Activated naive CD4-positive, alpha-beta T cell treated with anti-CD3 and anti-CD28 coated beads, Interleukin-2, amount 50 U/mL, for 72 hours (primary cell): ENCODE data around the gene CCDC6. TPM values are rescaled to one million over a fixed set of nuclear protein-coding genes. Genes with fewer than 3 reads are reported as not detected.
"Not testable (repeated sequence)": the region's sequence is repeated elsewhere in the genome, so short reads cannot be mapped to it uniquely, and the experiment has no call there.

ENCODE experiments used
- ATAC-seq, 2 donors: fragments of 150-1000 bp; cut with Tn5 transposase; 2 replicates each; pipeline ENCODE4 v1.10.0; 2021; ENCODE audit warnings: mild to moderate bottlenecking in 2 of 2, moderate library complexity in 2 of 2
- DNase-seq, 2 donors: peaks; one replicate each; pipeline ENCODE4 v3.0.0; 2021 to 2022; ENCODE audit warnings: low spot score in 2 of 2
- H3K27ac Mint-ChIP-seq, 2 donors: one replicate each; pipeline ENCODE4 v1.8.0; 2022; ENCODE audit warnings: mild to moderate bottlenecking in 2 of 2, mixed read lengths in 2 of 2
- H3K36me3 Mint-ChIP-seq, 2 donors: one replicate each; pipeline ENCODE4 v1.8.0; 2022; ENCODE audit warnings: mixed read lengths in 2 of 2
- H3K9me3 Mint-ChIP-seq, 2 donors: one replicate each; pipeline ENCODE4 v1.8.0; 2022; ENCODE audit warnings: mixed read lengths in 2 of 2
- total RNA-seq, 2 donors: library from RNA; stranded (reverse); gene quantifications; one replicate each; pipeline ENCODE4 v1.2.3, GENCODE V29; 2022

The CCDC6 gene
- total RNA-seq, 2 donors from 2014 or later = 28.9 to 66.0 TPM

DNA sequence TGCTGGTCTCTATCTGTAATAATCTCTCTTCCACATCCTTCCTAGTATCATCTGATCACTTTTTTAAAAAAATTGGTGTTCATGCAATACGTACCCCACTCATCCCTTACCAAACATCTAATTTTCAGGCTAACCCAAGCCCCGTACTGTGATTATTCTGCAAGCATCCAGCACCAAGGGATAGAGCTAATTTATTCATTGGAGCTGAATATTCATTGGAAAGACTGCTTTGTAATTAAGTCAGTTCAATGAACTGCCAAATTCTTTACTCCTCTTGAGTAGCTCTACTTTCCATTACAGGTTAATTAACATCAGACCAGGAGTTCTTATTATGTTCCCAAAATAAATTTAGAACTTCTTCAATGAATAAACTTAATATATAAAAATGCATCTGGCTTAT is 86.7 kb downstream of the CCDC6 start:
- ATAC-seq (no peak), DNase-seq (no peak)
- peaks cover 4 to 21% of the 10 kb centered on the region in 2 donors for H3K36me3 Mint-ChIP-seq
- no peaks in the 10 kb centered on the region for H3K9me3 Mint-ChIP-seq
- peak overlapping the region in 1 of 2 donors; percentile 12 for H3K27ac Mint-ChIP-seq

DNA sequence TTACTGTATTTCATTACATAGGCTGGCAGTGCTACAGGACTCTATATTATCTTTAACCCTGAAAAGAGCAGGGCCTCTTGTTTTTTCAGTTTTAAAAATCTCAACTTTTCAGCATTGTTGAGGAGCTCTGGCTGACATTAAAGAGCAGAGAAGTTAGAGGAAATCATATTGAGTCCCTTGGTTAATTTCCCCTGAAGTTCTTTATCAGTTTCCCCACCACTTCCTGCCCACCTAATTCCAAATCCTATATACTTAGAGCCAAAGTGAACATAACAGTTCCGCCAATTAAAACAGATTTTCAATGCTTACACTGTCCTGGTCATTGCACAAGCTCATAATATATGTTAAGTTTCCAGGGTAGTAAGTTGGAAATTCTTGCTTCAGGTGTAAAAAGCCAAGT is 87.1 kb downstream of the CCDC6 start:
- peak in 1 of 2 donors; percentile 38 for ATAC-seq
- peak overlapping the region in 1 of 2 donors; percentile 12 for H3K27ac Mint-ChIP-seq
- no peaks in the 10 kb centered on the region for H3K9me3 Mint-ChIP-seq
- no peak for DNase-seq
- peaks cover 1 to 17% of the 10 kb centered on the region in 2 donors for H3K36me3 Mint-ChIP-seq

- no peak for DNase-seq
- Mint-ChIP-seq H3K27ac (peak overlapping the region in 1 of 2 donors; percentile 81), H3K36me3 (peaks cover 0 to 15% of the 10 kb centered on the region in 2 donors), H3K9me3 (no peaks in the 10 kb centered on the region)
- ATAC-seq = no peak
These were observed 88.6 kb downstream of the CCDC6 start for GRCh38 chr10:59817773-59818172.

DNA sequence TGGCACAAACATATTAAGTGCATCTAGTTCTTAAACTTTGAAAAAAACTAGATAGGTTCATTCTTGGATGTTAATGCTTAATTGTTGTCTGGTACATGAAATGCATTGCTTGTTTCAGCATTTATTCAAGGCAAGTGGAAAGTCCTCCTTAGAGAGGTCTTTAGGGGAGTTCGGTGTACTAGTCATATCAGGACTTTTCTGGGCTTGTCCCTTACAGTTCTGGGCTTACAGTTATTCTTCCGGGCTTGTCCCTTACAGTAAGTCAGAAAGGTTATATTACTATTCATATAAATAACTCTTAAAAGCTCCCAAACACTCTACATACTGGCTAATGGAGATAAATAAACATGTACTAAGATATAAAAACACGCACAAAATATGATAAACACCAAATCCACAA is 91.5 kb downstream of the CCDC6 start:
- Mint-ChIP-seq H3K27ac (no peak overlapping the region), H3K36me3 (peaks cover 6 to 21% of the 10 kb centered on the region in 2 donors), H3K9me3 (no peaks in the 10 kb centered on the region)
- no peak for DNase-seq
- ATAC-seq = peak in 1 of 2 donors; percentile 62

GRCh38 chr10:59812519-59813122 is 93.7 kb downstream of the CCDC6 start:
- no peak for DNase-seq
- Mint-ChIP-seq H3K27ac (no peak overlapping the region), H3K36me3 (peaks cover 11 to 18% of the 10 kb centered on the region in 2 donors), H3K9me3 (no peaks in the 10 kb centered on the region)
- ATAC-seq = no peak

DNA sequence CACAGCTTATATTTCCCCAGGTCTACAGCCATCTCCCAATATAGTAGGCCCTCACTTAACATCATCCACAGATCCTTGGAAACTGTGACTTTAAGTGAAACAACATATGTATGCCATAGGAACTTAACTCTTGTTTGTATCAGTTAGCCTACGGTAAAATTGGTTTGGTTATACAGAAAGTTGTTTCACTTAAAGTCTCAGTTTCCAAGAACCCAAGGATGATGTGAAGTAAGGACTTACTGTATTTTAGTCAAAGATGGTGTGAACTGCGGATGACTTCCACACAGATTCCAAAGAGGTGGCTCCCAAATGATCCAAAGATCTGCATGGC is 96.7 kb downstream of the CCDC6 start:
- Mint-ChIP-seq H3K9me3 (no peaks in the 10 kb centered on the region), H3K27ac (no peak overlapping the region), H3K36me3 (peaks cover 15 to 19% of the 10 kb centered on the region in 2 donors)
- DNase-seq (no peak), ATAC-seq (no peak)

DNA sequence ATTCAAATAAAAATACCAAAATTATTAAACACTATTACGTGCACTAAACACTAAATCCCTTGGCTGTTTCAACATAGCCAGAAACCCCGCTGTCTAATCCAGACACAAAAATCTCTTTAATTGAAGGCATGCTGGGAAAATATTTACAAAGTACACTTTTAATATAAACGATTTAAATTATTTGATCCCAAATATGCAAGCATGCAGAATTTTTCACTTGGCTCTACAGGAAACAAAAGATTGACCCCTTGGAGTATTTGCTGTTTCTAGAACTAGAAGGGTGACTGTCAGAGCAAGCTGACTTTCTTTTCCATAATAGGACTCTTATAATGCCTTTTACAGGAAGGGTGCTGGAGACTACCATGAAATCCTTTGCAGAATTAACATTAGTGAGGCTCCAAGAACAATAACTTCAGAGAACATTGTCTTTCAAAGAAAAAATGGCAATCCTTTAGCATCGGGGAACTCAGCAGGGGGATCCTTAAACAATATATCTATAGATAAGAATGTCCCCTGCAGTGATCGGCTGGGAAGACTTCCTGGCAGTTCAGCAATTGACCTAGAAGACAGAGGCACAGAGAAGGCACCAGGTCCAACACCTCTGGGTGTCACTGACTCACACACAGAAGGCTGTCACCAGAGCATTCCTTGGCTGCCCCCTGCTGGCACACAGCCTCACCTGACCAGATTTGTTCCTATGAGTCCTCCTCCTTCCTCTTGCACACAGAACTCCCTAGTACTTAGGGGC is 97.3 kb downstream of the CCDC6 start:
- Mint-ChIP-seq H3K9me3 (no peaks in the 10 kb centered on the region), H3K27ac (no peak overlapping the region), H3K36me3 (peaks cover 15 to 24% of the 10 kb centered on the region in 2 donors)
- peak; percentile 71 to 75 for DNase-seq
- peak; percentile 87 to 97 for ATAC-seq

DNA sequence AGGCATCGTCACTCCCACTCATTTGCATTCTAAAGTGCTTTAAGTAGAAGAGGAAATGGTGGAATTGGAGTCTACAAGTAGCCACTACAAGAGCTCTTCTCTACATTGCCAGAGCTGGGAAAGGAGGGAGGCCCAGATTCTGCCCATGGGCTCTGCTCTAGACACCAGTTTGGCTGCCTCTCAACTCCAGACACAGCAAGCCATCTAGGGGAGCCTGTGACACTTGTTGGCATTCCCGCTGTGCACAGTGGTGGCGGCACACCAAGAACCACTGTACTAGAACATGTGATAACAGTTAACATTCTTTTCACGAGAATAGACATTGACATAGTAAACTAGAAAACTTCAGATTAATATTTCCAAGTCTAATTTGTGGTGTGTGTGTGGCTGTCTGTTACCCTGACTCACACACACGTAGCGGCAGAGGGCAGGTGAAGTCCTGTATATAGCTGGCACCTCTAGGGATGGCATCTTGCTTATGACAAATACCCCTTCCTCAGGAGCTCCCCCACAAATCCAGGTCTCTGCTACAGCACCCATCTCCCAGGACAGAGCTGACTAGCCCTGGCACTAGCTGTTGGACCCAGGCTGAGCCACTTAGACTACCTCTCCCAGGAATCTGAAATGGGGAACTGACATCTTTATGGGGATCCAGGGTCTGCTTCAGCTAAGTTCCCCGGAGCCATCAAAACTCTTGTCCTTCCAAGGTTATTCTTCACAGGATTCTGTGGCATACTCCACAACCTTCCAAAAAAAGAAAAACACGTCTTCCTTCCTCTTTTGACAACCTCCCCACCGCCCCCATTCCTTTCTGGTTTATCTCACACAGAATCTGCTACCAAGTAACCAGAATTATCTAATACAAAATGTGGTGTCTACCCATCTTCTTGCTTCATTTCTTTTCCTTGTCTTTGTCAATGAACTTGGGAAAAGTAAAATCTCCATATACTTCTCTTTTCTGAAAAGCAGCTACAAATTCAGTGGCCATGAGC is 98.4 kb downstream of the CCDC6 start:
- DNase-seq (no peak), ATAC-seq (no peak)
- no peaks in the 10 kb centered on the region for H3K9me3 Mint-ChIP-seq
- peak overlapping the region; percentile 55 to 66 for H3K27ac Mint-ChIP-seq
- peaks cover 15 to 25% of the 10 kb centered on the region in 2 donors for H3K36me3 Mint-ChIP-seq

GRCh38 chr10:59805014-59805413 is 101.3 kb downstream of the CCDC6 start:
- Mint-ChIP-seq H3K36me3 (peaks cover 10 to 20% of the 10 kb centered on the region in 2 donors), H3K9me3 (no peaks in the 10 kb centered on the region), H3K27ac (no peak overlapping the region)
- DNase-seq (no peak), ATAC-seq (peak; percentile 19 to 34)

DNA sequence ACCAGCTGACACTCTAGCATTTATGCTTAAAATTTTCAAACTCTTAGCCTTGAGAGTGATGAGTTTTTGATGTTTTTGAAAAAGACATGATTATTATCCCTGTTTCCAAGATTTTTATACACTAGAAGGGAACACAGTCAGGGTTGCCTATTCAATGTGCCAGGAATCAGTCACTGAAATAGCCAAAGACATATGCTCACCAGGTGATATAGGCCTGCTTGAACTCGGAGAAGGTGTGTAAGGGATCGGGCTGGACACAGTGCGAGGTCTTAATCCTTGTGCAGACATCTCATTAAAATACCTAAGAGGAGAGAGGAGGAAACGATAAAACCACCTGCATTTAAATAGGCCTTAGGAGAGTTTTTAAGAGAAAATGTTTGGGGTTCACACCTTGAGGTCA is 102.1 kb downstream of the CCDC6 start:
- ATAC-seq (no peak), DNase-seq (no peak)
- peak overlapping the region in 1 of 2 donors; percentile 72 for H3K27ac Mint-ChIP-seq
- no peaks in the 10 kb centered on the region for H3K9me3 Mint-ChIP-seq
- H3K36me3 Mint-ChIP-seq = peaks cover 15 to 25% of the 10 kb centered on the region in 2 donors

- peak overlapping the region in 1 of 2 donors; percentile 55 for H3K27ac Mint-ChIP-seq
- peaks cover 16 to 26% of the 10 kb centered on the region in 2 donors for H3K36me3 Mint-ChIP-seq
- H3K9me3 Mint-ChIP-seq = no peaks in the 10 kb centered on the region
- DNase-seq (no peak), ATAC-seq (no peak)
These were observed 102.6 kb downstream of the CCDC6 start for GRCh38 chr10:59803714-59804113.

GRCh38 chr10:59801171-59801570 is 105.2 kb downstream of the CCDC6 start:
- no peak for DNase-seq
- peaks cover 6 to 36% of the 10 kb centered on the region in 2 donors for H3K36me3 Mint-ChIP-seq

DNA sequence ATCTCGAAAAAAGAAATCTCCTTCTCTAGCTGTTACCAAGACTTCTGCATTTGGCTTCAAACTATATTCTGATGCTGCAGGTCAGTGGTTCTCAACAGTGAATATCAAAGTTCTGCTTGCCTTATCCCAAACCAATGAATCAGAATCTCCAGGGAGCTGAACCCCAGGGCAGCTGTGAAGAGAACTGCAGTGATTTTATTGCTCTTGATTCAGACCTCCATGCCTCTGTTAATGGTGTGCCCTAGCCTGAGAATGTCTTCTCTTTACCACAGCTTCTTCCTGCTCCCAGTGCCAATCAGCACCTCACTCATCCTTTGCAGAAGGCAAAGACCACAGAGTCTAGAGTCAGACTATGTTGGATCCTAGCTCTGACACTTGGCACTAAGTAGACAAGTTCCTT is 106.9 kb downstream of the CCDC6 start:
- H3K27ac Mint-ChIP-seq = no peak overlapping the region
- peaks cover 10 to 34% of the 10 kb centered on the region in 2 donors for H3K36me3 Mint-ChIP-seq
- H3K9me3 Mint-ChIP-seq = no peaks in the 10 kb centered on the region
- ATAC-seq (no peak), DNase-seq (no peak)

More at GRCh38 chr10:59801171-59801570, 105.2 kb downstream of the CCDC6 start:
- Mint-ChIP-seq H3K9me3 (no peaks in the 10 kb centered on the region), H3K27ac (no peak overlapping the region)
- ATAC-seq = no peak

GRCh38 chr10:59793919-59794318 is 112.4 kb downstream of the CCDC6 start:
- Mint-ChIP-seq H3K27ac (no peak overlapping the region), H3K9me3 (no peaks in the 10 kb centered on the region), H3K36me3 (peaks cover 11 to 54% of the 10 kb centered on the region in 2 donors)
- DNase-seq (no peak), ATAC-seq (no peak)

- H3K27ac Mint-ChIP-seq = peak overlapping the region in 1 of 2 donors; percentile 67
- peaks cover 11 to 47% of the 10 kb centered on the region in 2 donors for H3K36me3 Mint-ChIP-seq
- H3K9me3 Mint-ChIP-seq = no peaks in the 10 kb centered on the region
- ATAC-seq (no peak), DNase-seq (no peak)
These were observed 113.5 kb downstream of the CCDC6 start for GRCh38 chr10:59792812-59793211.

GRCh38 chr10:59791601-59792000 is 114.8 kb downstream of the CCDC6 start:
- Mint-ChIP-seq H3K36me3 (peaks cover 11 to 36% of the 10 kb centered on the region in 2 donors), H3K9me3 (no peaks in the 10 kb centered on the region), H3K27ac (peak overlapping the region in 1 of 2 donors; percentile 90)
- ATAC-seq (peak in 1 of 2 donors; percentile 61), DNase-seq (no peak)

DNA sequence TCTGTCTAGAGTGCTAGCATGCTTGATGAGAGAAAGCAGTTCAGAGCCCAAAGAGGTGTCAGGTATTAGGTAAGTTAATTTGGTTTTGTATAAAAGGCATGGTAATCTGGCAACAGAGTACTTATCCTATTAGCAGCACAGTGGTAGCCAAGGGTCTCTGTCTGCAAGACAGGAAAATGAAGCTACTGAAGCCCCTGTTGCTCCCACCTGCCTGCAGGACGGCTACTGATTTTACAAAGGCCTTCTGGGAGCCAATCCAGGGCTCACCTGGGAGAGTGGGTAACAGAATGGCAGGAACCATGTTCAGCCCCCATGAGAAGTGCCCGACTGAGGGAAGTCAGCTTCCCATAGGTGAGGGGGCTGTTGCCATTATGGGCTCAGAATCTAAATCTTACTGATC is 116.3 kb downstream of the CCDC6 start:
- not testable (repeated sequence) for H3K9me3 Mint-ChIP-seq, H3K27ac Mint-ChIP-seq, ATAC-seq, DNase-seq
- H3K36me3 Mint-ChIP-seq = peaks cover 11 to 36% of the 10 kb centered on the region in 2 donors
